GM18499 (cell line): Measurements from ENCODE around the gene PLAGL1.

Experiments used
- ATAC-seq: cut with Tn5 transposase; IDR thresholded peaks from one replicate; pipeline ENCODE4 v1.9.1; 2021; ENCODE audit warnings: moderate number of reproducible peaks; ENCODE audit not compliant: insufficient read depth, unreplicated experiment

Gene PLAGL1

GRCh38 chr6:143967706-143968376, 40.2 kb downstream of the PLAGL1 start:
- ATAC-seq, result no peak

DNA sequence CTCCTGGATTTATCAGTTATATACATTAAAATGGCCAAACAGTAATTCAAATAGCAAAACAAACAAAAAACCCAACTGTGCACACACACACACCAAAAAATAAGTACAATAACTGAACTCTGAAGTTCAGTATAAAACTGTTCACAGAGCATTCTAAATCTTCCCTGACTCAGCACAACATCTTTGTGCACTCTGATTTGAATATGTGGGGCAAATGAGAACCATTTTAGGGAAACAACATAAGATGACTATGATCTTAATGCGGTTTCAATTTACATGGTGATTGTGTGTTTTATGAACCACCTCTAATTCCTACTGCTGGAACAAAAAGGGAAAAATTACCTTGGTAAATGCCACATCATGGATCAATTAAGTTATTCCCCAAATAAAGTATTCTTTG, 41.7 kb downstream of the PLAGL1 start:
- ATAC-seq, result no peak

GRCh38 chr6:143965503-143966171, 42.4 kb downstream of the PLAGL1 start:
- no peak for ATAC-seq

DNA sequence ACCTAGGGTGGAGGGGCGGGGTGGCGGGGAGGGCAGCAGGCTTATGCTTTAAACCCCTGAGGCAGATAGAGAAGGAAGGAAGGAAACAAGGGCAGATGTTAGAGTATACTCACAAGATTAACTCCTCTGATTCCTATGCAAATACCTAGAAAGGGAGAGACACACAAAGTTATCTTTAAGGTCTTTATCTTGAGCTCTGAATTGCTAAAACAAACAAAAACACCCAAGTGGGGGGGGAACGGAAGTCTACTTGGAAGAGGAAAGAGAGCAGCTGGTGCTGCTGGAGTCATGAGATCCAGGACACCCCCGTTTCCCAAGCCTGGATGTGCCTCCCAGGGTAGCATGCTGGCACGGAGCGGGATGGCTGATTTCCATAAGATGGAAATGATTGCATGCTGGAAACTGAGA, 43.4 kb downstream of the PLAGL1 start:
- no peak for ATAC-seq

DNA sequence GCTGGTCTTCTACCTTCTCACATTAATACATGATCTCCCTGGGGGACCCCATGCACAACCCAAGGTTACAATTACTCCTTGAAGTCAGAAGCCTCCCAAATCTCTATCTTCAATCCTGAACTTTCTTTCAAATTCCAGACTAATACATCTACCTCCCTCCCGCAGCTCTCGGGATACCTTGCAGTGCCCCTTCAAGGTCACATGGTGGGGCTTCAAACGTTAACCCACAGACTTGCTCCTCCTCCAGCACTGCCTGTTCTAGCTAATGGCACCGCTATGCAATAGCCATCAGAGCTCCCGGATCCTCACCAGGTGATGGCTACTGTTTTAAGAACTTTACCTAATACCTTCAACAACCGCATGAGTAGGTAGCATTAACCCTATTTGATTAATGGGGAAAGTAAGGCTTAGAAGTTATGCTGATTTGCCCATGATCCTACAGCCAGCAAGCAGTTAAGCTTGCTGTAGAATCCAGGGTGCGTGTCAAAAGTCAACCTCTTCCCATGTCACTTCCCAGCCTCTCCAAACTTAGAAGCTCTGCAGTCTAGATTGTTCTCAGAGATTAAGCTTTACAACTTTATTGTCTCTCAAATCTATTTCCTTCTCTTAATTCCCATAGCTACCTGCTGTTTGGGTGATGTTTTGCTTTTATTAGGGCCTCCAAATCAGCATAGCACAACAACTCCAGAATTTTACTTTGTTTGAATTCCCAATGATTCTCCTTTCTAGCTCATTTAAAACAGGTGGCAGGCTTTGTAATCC, 44.7 kb downstream of the PLAGL1 start:
- ATAC-seq, result no peak

DNA sequence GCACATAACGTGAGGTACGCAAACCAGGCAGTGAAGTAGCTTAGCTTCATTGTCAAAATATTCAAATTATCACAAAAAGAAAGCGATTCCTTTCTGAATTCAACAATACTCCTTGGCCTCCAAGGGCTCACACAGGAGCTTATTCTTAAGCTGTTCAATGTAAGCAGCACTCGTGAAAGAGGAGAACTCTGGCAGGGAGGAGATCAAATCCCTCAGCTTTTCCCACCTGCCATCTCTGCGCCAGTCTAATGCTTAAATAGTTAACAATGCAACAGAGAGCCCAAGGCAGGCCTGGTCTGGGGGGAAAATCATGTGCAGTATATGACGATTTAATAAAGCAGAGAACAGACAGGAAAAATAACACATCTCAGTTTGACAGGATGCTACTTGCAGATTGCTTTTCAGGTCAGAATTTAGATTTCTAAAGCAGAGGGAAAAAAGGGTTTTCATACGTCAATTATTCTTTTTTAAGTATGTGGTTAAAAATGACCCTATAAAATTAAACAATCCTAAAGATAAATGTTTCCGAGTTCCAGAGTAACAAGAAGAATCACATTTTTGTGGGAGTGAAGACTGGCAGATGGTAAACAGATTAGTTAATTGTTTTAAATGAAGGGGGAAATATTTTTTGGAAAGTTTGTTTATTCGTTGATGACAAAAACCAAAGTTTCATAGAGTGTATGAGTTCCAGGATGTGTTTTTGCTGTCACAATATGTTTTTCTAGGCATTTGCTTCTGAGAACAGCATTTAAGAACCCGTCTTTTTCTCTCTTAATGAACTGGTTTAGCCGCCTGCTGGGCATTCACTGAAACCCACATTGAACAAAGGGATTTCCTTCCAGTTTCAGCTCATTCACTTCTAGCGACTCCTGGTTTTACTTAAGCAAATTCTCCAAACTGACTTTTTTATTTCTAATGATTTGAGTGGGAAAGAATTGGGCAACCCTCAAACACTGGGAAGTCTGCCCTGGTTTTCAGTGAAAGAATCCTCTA, 45.9 kb downstream of the PLAGL1 start:
- ATAC-seq, result no peak

DNA sequence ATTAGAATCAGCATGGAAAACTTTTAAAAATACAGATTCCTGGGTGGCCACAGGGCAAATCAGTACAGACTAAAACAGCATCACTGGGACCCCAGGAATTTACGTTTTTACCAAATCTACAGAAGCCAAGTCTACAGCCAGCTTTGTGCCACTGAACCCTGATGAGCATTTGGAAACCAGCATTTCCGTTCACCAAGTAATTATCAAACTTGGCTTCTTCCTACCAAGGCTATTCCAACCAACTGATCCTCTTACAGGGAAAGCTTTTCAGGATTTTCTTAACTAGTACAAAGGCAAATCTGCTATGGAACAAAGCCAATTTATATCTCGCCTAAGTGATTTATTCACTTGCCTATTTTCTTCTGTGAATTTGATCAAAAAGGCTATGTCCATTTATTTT, 47.0 kb downstream of the PLAGL1 start:
- ATAC-seq, result no peak

- ATAC-seq, result no peak
Observed at GRCh38 chr6:143959927-143960326, 48.1 kb downstream of the PLAGL1 start.

DNA sequence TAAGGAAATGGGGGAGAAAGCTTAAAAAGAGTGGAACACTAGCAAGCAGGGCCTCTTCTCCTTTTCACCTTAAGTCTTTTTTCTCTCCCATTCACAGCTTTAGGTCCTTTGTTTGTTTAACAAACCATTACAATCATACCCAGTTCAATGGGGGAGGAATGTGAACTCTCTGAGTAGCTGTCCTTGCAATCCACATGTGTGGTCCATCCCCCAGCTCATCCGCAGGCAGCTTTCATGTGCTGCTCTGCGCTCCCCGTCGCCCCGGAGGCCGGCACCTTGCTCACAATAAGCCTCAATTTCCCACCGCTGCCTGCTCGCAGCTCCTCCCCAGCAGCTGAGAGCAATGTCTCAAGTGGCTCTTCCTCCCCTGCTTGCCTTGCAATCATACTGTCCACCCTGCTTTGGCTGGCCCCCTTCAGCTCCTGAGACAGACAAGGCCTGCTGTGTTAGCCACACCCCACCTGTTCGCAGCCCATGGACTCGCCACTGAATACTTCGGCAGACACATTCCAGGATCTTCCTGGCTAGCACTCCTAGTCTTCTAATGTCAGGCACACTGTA, 49.1 kb downstream of the PLAGL1 start:
- no peak for ATAC-seq

GRCh38 chr6:143957679-143958274, 50.3 kb downstream of the PLAGL1 start:
- no peak for ATAC-seq

DNA sequence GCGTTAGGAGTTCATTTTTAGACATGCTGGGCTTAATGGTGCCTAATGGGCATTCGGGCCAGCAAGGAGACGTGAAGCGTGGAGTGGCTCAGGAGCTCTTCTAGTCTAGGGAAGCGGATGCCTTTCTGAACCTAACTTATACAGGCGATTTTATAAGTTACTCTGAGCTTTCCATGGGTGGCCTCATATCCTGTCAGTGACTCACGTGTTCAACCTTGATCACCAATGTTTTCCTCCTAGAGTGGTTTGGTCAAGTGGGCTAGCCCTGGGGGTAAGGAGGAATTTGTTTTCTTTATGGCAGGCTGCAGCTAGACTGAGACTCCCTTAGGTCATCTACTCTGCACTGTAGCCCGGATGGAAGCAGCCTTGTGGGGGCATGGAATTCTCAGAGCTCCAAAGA, 52.1 kb downstream of the PLAGL1 start:
- ATAC-seq, result no peak

DNA sequence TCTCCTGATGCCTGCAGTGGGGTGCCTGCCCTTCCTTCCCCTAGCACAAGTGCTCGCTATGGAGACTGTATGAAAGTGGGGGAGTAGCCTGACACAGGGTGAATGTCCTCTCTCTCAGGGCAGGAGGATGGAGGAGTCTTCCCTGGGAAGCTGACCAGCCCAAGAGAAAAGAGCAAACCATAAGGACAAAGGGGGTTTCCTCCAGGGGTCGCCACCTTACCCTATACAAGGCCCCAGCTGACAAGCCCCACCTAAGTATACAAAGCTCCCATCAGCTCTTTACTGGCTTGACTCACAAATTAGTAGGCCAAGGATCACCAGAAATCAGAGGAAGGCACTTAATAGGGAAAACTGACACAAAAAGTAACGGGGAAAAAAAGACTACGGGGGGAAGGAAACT, 54.1 kb downstream of the PLAGL1 start:
- no peak for ATAC-seq

- ATAC-seq, result no peak
Observed at GRCh38 chr6:143952947-143953701, 54.9 kb downstream of the PLAGL1 start.

DNA sequence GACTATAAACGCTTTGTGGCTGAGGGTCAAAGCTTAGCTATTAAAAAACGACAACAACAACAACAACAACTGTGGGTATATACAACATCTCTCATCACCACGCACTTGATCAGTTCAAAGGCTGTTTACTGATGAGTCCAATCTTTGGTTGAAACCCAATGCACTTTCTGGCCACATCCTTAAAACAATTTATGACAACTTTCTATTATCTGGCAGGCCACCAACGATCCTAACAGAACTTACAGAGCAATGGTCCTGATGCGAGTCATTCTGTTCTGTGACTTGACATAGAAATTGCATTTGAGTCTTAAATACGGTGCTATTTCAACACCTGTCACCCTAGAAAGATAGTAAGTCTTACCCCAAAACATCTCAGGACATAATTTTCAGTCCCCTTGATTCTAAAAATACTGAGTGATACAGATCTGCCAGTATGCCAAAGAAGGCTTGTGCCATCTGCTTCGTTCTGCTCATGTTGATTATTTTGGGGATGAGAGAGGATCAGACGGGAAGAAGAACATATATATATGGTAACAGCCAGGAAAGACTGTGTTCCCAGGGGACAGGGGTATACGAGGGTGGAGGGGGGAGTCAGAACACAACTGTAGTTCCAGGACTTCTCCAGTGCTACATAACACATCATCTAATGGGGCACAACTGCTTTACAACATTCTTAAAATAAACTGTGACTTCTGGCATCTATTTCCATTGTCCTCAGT, 55.8 kb downstream of the PLAGL1 start:
- no peak for ATAC-seq

DNA sequence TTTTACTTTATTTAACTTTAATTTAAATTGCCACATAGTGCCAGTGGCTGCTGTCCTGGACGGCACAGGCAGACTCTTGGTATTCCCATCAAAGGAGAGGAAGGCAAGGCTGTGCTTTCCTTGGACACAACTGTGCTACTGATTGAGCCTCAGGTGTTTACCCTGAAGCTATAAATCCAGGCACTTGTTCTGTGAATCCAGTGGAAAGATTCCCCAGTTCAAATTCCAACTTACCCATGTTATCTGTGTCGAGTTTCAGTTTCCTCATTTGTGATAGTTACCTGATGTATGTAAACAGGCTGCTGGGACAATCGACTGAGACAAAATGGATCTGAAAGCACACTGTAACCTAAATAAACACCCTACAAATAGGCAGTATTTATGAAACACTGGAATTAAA, 57.2 kb downstream of the PLAGL1 start:
- ATAC-seq, result no peak

DNA sequence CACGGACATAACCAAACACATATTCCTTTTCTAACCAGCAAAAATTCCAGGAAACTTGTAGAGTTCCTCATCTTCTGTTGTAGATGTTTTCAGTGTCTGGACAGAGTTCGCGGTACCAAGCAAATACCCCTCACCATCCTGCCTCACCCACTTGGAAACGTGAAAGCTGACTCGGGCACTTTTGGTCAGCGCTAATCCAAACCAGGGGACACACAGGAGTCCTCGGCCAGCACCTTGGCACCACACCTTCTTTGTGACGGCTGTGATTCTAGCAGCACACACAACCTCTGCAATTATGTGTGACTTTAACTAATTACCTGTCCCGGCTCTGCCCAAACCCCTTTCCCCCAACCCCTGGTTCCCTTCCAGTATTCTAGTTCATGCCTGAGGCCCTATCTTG, 58.1 kb downstream of the PLAGL1 start:
- no peak for ATAC-seq

DNA sequence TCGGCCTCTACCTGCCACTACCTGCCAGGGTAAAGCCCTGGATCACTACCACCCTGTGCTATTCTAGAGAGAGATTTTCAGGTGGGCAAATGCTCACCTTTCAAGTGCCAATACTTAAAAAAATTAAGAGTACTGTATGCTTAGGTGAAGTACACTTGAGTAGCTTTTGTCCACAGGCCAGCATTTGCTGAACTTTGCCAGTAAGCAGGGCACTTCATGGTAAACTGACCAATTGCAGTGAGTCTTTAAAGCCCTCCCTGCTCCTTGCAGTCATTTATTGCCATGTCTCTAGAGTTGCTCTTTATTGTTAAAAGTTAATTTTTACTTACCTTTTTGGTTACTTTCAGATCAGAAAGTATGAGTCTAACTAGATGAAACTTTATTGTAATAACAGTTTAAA, 58.5 kb downstream of the PLAGL1 start:
- ATAC-seq, result no peak

DNA sequence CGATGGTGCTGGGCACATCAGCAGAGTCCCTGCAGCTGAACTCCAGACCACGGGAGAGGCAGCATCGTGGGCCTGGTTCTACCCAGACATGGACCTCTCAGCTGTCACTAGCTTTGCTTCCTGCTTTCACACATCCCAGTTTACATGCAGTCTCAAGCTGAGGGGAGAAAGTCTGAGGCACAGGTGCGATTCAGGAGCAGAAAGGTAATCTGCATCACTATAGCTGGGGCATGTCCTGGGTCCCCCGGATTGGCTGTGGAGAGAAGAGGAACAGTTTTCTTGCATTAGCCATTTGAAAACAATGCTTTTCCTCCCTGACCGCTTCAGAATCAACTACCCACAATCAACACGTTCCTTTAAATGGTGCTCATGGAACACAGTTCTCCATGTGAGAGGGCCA, 59.9 kb downstream of the PLAGL1 start:
- no peak for ATAC-seq
